ENCODE results near the gene DMRTC1.
"Not testable (repeated sequence)": the region's sequence is repeated elsewhere in the genome, so short reads cannot be mapped to it uniquely, and the experiment has no call there.

DNA sequence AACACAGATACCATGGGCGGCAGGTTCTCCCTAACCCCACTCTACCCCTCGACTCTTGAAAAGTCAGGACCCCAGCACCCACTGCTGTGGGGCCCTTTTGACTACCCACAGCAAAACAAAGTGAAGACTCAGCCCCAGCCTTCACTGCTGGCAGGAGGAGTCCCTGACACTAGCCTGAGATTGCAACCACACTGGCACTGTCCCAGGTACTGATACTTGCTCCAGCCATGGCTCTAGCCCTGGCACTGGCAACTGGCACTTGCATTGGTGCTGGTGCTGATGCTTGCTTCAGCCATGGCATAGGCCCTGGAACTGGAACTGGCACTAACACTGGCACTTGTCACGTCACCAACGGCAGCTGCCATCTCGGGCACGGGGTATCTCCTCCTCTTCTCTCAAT, 1.4 kb downstream of the DMRTC1 start:
- TF ChIP-seq, protein P1, sequence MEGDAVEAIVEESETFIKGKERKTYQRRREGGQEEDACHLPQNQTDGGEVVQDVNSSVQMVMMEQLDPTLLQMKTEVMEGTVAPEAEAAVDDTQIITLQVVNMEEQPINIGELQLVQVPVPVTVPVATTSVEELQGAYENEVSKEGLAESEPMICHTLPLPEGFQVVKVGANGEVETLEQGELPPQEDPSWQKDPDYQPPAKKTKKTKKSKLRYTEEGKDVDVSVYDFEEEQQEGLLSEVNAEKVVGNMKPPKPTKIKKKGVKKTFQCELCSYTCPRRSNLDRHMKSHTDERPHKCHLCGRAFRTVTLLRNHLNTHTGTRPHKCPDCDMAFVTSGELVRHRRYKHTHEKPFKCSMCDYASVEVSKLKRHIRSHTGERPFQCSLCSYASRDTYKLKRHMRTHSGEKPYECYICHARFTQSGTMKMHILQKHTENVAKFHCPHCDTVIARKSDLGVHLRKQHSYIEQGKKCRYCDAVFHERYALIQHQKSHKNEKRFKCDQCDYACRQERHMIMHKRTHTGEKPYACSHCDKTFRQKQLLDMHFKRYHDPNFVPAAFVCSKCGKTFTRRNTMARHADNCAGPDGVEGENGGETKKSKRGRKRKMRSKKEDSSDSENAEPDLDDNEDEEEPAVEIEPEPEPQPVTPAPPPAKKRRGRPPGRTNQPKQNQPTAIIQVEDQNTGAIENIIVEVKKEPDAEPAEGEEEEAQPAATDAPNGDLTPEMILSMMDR (IDR thresholded peaks at IDR 0.05) = not testable (repeated sequence)
- not testable (repeated sequence) for TF ChIP-seq POLR2AphosphoS2 (conservative IDR thresholded peaks at IDR 0.05; ENCODE audit: low read length); MAFK (IDR thresholded peaks at IDR 0.05; ENCODE audit: partially characterized antibody); ZFP36 (IDR thresholded peaks at IDR 0.05; ENCODE audit: borderline replicate concordance, partially characterized antibody); EHMT2 (IDR thresholded peaks at IDR 0.05; ENCODE audit: low read depth); RFX5 (IDR thresholded peaks at IDR 0.05); EP300 (IDR thresholded peaks at IDR 0.05); CHD4 (IDR thresholded peaks at IDR 0.05; ENCODE audit: borderline replicate concordance); JUN (IDR thresholded peaks at IDR 0.05); HOXB5 (CRISPR knock-in tag; IDR thresholded peaks at IDR 0.05); POLR2A (IDR thresholded peaks at IDR 0.05; ENCODE audit: low read length); RNF2 (IDR thresholded peaks at IDR 0.05; ENCODE audit: borderline replicate concordance, low read depth)
- TF ChIP-seq, protein P2, sequence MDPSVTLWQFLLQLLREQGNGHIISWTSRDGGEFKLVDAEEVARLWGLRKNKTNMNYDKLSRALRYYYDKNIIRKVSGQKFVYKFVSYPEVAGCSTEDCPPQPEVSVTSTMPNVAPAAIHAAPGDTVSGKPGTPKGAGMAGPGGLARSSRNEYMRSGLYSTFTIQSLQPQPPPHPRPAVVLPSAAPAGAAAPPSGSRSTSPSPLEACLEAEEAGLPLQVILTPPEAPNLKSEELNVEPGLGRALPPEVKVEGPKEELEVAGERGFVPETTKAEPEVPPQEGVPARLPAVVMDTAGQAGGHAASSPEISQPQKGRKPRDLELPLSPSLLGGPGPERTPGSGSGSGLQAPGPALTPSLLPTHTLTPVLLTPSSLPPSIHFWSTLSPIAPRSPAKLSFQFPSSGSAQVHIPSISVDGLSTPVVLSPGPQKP (IDR thresholded peaks at IDR 0.05; ENCODE audit: low read depth, low read length) = not testable (repeated sequence)
- TF ChIP-seq, protein P3, sequence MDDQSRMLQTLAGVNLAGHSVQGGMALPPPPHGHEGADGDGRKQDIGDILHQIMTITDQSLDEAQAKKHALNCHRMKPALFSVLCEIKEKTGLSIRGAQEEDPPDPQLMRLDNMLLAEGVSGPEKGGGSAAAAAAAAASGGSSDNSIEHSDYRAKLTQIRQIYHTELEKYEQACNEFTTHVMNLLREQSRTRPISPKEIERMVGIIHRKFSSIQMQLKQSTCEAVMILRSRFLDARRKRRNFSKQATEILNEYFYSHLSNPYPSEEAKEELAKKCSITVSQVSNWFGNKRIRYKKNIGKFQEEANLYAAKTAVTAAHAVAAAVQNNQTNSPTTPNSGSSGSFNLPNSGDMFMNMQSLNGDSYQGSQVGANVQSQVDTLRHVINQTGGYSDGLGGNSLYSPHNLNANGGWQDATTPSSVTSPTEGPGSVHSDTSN (IDR thresholded peaks at IDR 0.05) = not testable (repeated sequence)

All from A549 (cell line).